Activated CD8-positive, alpha-beta memory T cell treated with anti-CD3 and anti-CD28 coated beads, Interleukin-2, amount 50 U/mL, for 4 hours (primary cell): ENCODE measurements around the gene DOCK2.

Experiments used
- DNase-seq: peaks from one replicate; pipeline ENCODE4 v3.0.0-alpha.2; 2020

The DOCK2 gene

GRCh38 chr5:169956126-169956525 lies 319.1 kb downstream of the DOCK2 start:
- DNase-seq: no peak

- DNase-seq: no peak
These were observed 319.7 kb downstream of the DOCK2 start for GRCh38 chr5:169956756-169957155.

- DNase-seq: no peak
These were observed 321.2 kb downstream of the DOCK2 start for GRCh38 chr5:169958278-169958677.

GRCh38 chr5:169960659-169961058 lies 323.6 kb downstream of the DOCK2 start:
- DNase-seq: no peak

GRCh38 chr5:169964246-169964645 lies 327.2 kb downstream of the DOCK2 start:
- no peak for DNase-seq

- no peak for DNase-seq
These were observed 333.3 kb downstream of the DOCK2 start for GRCh38 chr5:169970339-169970738.

GRCh38 chr5:169970911-169971765 lies 334.1 kb downstream of the DOCK2 start:
- no peak for DNase-seq

- DNase-seq: no peak
These were observed 334.7 kb downstream of the DOCK2 start for GRCh38 chr5:169971780-169972179.

GRCh38 chr5:169973056-169973455 lies 336.0 kb downstream of the DOCK2 start:
- no peak for DNase-seq

GRCh38 chr5:169974121-169974770 lies 337.2 kb downstream of the DOCK2 start:
- DNase-seq: no peak

- no peak for DNase-seq
These were observed 341.6 kb downstream of the DOCK2 start for GRCh38 chr5:169978714-169979113.

- DNase-seq: no peak
These were observed 342.8 kb downstream of the DOCK2 start for GRCh38 chr5:169979871-169980270.

GRCh38 chr5:169980418-169981053 lies 343.5 kb downstream of the DOCK2 start, which contains the start of gene INSYN2B:
TSS of gene INSYN2B (minus strand) at chr5:169980495. CDS start at chr5:169883898, 96,597 bp downstream.
- DNase-seq: no peak

- no peak for DNase-seq
These were observed 351.1 kb downstream of the DOCK2 start for GRCh38 chr5:169988206-169988605.

- no peak for DNase-seq
These were observed 351.9 kb downstream of the DOCK2 start for GRCh38 chr5:169988947-169989346.

- DNase-seq: no peak
These were observed 352.3 kb downstream of the DOCK2 start for GRCh38 chr5:169989365-169989764.

- DNase-seq: no peak
These were observed 354.2 kb downstream of the DOCK2 start for GRCh38 chr5:169991115-169991869.

- DNase-seq: no peak
These were observed 355.9 kb downstream of the DOCK2 start for GRCh38 chr5:169992789-169993484.

GRCh38 chr5:169993485-169993790 lies 356.4 kb downstream of the DOCK2 start:
- no peak for DNase-seq

- DNase-seq: no peak
These were observed 360.7 kb downstream of the DOCK2 start for GRCh38 chr5:169997798-169998197.

GRCh38 chr5:169999621-170000020 lies 362.5 kb downstream of the DOCK2 start:
- DNase-seq: no peak

GRCh38 chr5:170000155-170000554 lies 363.1 kb downstream of the DOCK2 start:
- no peak for DNase-seq

- no peak for DNase-seq
These were observed 368.9 kb downstream of the DOCK2 start for GRCh38 chr5:170006021-170006420.
